GM21390 (cell line): ENCODE measurements around the gene ENC1.

Experiments
- ATAC-seq: cut with Tn5 transposase; IDR thresholded peaks from one replicate; pipeline ENCODE4 v1.9.1; 2021; ENCODE audit not compliant: unreplicated experiment

The ENC1 gene

DNA sequence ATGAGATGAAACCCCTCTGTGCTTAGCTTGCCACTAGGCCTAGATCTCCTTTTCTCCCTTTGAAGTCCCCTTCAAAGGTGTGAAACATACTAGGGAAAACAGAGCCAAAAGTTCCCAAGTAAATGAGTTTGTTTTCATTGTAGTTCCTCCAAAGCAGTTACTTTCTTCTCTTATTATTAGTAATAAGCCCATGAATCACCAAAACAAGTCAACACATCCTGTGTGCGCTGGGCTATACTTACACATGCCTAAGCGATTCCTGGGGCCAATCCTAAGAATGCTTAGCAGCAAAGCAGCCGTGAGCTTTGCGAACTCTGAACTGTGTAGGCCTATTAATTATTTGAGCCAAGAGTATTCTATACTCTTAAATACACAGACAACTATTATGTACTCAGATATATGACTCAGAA lies 7.6 kb downstream of the ENC1 start:
- ATAC-seq: no peak

- ATAC-seq: peak; percentile 84
Measured at GRCh38 chr5:74631081-74631953, 9.2 kb downstream of the ENC1 start.

DNA sequence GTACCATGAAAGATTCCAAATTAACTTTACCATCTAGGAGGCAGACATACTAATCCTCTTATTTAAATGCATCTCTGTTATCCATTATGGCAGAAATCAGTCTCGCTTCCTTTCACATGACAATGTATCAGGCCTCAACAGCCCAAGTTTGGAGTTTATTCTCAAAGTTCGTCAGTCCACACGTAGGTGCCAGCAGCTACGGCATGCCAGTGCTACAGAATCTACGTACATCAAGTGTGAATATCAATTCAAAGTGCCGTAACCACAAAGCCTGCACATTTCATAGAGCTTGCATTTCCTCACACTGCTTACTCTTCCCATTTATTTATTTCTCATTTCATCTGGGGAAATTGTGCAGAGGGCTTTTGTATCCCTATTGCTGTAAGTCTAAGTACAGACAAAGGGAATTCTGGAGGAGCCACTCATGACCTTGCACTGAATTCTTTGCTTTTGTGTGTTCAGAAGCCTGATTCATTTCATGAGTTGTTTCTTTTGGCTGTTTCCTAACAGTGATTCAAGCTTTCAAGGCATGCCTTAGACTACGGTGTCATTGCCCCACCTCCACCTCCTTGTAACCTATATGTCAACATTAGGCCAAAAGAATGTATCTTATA lies 10.0 kb downstream of the ENC1 start:
- no peak for ATAC-seq

GRCh38 chr5:74629326-74629725 lies 11.2 kb downstream of the ENC1 start:
- no peak for ATAC-seq

GRCh38 chr5:74628359-74628758 lies 12.2 kb downstream of the ENC1 start:
- no peak for ATAC-seq

DNA sequence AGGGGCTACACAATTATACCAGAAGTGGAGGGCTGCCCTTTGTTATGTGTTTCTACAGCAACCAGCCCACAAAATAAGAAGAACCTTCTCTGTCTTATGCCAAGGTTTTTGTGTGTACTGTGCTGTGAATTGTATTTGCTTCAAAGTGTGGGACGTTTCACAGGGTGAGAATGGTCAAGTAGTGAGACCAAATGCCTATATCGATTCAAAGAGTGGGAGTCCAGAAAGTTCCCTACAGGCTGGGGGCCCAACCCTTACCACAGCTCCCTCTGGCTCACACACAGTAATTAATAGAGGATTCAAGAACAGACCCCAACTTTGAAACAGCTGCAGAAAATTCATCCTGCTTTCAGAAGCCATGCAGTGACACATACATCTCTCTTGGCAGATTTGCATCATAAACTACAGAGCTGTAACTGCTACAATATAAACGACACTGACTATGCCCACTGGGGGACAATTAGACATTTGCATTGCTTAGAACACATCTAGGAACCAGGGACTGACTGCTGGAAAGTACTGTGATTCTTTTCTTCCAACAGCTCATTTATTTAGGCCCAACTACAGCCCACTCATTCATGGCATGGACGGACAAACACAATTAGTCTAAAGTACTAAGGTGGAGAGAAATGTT lies 12.8 kb downstream of the ENC1 start:
- no peak for ATAC-seq

GRCh38 chr5:74626386-74627222 lies 13.9 kb downstream of the ENC1 start:
- ATAC-seq: no peak

GRCh38 chr5:74625742-74626241 lies 14.7 kb downstream of the ENC1 start:
- no peak for ATAC-seq

DNA sequence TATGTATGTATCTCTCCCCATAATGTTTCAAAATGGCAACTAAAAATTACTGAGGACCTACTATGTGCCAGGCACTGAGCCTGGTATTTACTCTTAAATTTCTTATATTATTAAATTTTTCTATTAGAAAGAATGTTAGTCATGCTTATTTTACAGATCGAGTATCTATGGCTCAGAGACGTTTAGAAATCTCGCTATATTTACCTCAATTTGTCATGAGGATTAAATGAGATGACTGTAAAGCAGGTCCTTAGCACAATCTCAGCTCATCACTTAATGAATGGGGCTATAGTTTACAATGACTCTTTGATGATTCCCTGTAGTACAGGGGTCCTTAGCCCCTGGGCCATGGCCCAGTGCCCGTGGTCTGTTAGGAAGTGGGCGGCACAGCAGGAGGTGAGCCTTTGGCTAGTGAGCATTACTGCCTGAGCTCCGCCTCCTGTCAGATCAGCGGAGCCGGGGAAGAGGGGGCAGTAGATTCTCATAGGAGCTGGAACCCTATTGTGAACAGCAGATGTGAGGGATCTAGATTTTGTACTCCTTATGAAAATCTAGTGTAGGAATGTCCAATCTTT lies 15.5 kb downstream of the ENC1 start:
- no peak for ATAC-seq

DNA sequence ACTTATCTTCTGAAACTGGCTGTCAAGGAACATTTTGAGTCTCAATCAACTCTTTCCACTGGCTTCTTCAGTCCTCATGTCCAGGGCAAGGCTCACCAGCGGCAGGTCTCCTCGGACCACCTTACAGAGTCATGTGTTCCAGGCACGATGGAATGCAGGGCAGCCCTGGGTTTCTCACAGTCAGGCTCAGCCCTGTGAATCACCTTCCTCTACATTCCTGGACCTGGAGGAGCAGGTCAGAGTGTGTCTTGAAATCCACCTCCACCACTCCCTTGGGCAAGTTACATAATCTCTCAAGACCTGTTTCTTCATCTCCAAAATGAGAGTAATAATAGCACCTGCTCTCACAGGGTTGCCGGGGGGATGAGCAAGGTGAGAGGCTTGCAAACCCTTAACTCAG lies 16.0 kb downstream of the ENC1 start:
- ATAC-seq: no peak

- no peak for ATAC-seq
Measured at GRCh38 chr5:74623748-74624408, 16.6 kb downstream of the ENC1 start.

DNA sequence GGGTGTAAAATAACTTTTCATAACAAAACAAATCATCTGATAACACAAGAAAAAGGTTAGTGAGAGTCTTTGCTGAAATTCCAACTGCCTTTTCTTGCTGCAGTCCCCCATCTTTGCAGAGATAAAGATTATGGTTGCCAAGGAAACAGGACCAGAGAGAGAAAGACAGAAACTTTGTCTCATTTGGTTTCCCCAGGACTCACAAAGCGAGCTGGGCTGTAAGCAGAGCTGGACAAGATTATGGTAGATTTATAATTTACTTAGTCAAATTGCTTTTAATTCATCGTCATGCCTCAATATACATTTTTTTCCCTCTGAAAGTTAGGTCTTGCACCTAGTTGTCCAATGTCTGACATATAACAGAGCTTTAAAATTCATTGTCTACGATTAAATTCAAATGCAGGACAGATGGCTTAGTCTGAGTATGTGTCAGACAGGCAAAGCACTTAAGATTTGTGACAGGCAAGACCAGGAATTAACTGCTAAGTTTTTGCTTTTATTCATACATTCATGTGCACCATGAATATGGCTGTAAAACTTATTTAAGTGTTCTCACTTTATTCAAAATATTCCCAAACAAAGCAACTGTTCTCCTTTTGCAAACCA lies 17.4 kb downstream of the ENC1 start:
- no peak for ATAC-seq

- peak; percentile 39 for ATAC-seq
Measured at GRCh38 chr5:74622122-74622521, 18.4 kb downstream of the ENC1 start.

- no peak for ATAC-seq
Measured at GRCh38 chr5:74621492-74621891, 19.0 kb downstream of the ENC1 start.

- no peak for ATAC-seq
Measured at GRCh38 chr5:74619308-74619707, 21.2 kb downstream of the ENC1 start.

DNA sequence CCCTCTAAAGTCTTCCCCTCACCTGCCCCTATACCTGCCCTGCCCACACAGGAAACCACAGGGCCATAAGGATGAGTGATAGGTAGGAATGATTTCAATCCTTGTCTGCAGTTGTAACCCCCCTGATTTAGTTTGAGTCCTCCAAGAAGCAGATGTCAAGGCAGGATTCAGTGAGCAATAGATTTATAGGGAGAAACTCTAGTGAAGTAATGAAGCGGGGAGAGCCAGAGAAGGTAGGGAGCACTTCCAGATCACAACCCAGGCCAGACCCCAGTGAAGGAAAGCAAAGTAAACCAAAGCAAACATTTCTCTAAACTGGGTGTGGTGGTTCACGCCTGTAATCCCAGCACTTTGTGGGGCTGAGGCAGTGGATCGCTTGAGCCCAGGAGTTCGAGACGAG lies 22.4 kb downstream of the ENC1 start:
- ATAC-seq: no peak

- no peak for ATAC-seq
Measured at GRCh38 chr5:74617202-74617601, 23.3 kb downstream of the ENC1 start.

- no peak for ATAC-seq
Measured at GRCh38 chr5:74616236-74617146, 24.0 kb downstream of the ENC1 start.

- no peak for ATAC-seq
Measured at GRCh38 chr5:74613283-74613682, 27.2 kb downstream of the ENC1 start.
